ENCODE data around the gene SLIT3.

SLIT3 gene

DNA sequence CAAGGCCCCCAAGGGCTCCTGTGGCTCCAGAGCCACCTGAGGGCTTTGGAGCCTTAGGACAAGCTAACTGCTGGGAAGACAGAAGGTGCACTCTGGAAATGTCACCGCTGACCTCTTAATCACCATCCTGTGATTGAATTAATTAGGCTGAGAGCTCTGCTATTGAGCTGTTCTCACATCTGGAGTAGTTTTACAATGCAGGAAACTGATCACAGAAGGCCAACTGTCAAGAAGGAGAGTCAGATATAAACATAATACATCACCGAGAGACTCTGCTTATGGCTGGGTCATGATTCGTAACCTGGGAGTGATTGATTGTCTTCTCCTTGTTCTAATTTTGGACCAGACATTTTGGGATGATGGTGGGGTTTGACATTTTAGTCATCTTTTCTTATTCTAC lies 226.1 kb downstream of the SLIT3 start:
- no peak for ATAC-seq
- TF ChIP-seq TSHZ2 (CRISPR knock-in tag; IDR thresholded peaks at IDR 0.05): no peak
- no peak for TF ChIP-seq ZNF70 (CRISPR knock-in tag; IDR thresholded peaks at IDR 0.05)
- TF ChIP-seq CSRNP3 (CRISPR knock-in tag; IDR thresholded peaks at IDR 0.05): no peak
- TF ChIP-seq SNAI2 (CRISPR knock-in tag; IDR thresholded peaks at IDR 0.05): no peak
- no peak for TF ChIP-seq ZNF8 (CRISPR knock-in tag; IDR thresholded peaks at IDR 0.05)
- no peak for TF ChIP-seq BACH2 (CRISPR knock-in tag; IDR thresholded peaks at IDR 0.05; ENCODE audit: borderline replicate concordance)
- TF ChIP-seq GLIS3 (CRISPR knock-in tag; IDR thresholded peaks at IDR 0.05): no peak
- TF ChIP-seq ZC3H10 (CRISPR knock-in tag; IDR thresholded peaks at IDR 0.05): no peak
- no peak for TF ChIP-seq OSR1 (CRISPR knock-in tag; IDR thresholded peaks at IDR 0.05)

- TF ChIP-seq ZFP30 (CRISPR knock-in tag; IDR thresholded peaks at IDR 0.05): no peak
- TF ChIP-seq TOX (CRISPR knock-in tag; IDR thresholded peaks at IDR 0.05; ENCODE audit: borderline replicate concordance): no peak
- no peak for TF ChIP-seq CSRNP3 (CRISPR knock-in tag; IDR thresholded peaks at IDR 0.05)
- TF ChIP-seq ZC3H10 (CRISPR knock-in tag; IDR thresholded peaks at IDR 0.05): no peak
- no peak for TF ChIP-seq CSDC2 (CRISPR knock-in tag; IDR thresholded peaks at IDR 0.05)
- no peak for TF ChIP-seq ESRRG (CRISPR knock-in tag; IDR thresholded peaks at IDR 0.05)
- no peak for TF ChIP-seq ZNF8 (CRISPR knock-in tag; IDR thresholded peaks at IDR 0.05)
- ATAC-seq: no peak
These were observed 228.7 kb downstream of the SLIT3 start for GRCh38 chr5:169072233-169072632.

DNA sequence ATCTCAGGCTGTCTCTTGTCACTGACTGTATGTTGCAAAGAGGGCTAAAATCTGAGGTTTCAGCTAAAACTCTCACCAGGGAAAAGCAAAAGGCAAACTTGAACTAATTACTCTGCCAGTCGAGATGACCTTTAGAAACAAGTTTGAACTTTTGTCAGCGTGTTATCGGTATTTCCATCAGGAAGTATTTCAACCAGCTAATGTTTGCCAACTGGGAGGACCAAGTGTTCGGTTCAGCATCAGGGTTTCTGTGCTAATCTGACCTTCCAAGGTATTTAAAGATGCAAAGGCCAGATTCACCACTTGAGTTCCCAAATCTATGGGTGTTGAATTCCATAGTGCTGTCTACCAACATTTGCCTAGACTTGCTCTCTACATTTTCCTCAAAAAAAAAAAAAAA lies 230.5 kb downstream of the SLIT3 start:
- TF ChIP-seq TOX (CRISPR knock-in tag; IDR thresholded peaks at IDR 0.05; ENCODE audit: borderline replicate concordance) (no peak), ZFP30 (CRISPR knock-in tag; IDR thresholded peaks at IDR 0.05) (no peak), OSR1 (CRISPR knock-in tag; IDR thresholded peaks at IDR 0.05) (no peak), ZNF70 (CRISPR knock-in tag; IDR thresholded peaks at IDR 0.05) (no peak), TCF4 (CRISPR knock-in tag; IDR thresholded peaks at IDR 0.05; ENCODE audit: borderline replicate concordance) (no peak), CSRNP3 (CRISPR knock-in tag; IDR thresholded peaks at IDR 0.05) (no peak), BACH2 (CRISPR knock-in tag; IDR thresholded peaks at IDR 0.05; ENCODE audit: borderline replicate concordance) (no peak), RARB (CRISPR knock-in tag; IDR thresholded peaks at IDR 0.05) (no peak), ESRRG (CRISPR knock-in tag; IDR thresholded peaks at IDR 0.05) (no peak), SNAI2 (CRISPR knock-in tag; IDR thresholded peaks at IDR 0.05) (no peak), TSHZ2 (CRISPR knock-in tag; IDR thresholded peaks at IDR 0.05) (no peak), ZNF8 (CRISPR knock-in tag; IDR thresholded peaks at IDR 0.05) (no peak), ZFP3 (CRISPR knock-in tag; IDR thresholded peaks at IDR 0.05) (no peak), ZC3H10 (CRISPR knock-in tag; IDR thresholded peaks at IDR 0.05) (no peak), ARNTL (CRISPR knock-in tag; IDR thresholded peaks at IDR 0.05; ENCODE audit: borderline replicate concordance, low read depth) (no peak), PPARA (CRISPR knock-in tag; IDR thresholded peaks at IDR 0.05; ENCODE audit: borderline replicate concordance) (no peak), ISL1 (CRISPR knock-in tag; IDR thresholded peaks at IDR 0.05) (no peak)
- TF ChIP-seq, protein P1, sequence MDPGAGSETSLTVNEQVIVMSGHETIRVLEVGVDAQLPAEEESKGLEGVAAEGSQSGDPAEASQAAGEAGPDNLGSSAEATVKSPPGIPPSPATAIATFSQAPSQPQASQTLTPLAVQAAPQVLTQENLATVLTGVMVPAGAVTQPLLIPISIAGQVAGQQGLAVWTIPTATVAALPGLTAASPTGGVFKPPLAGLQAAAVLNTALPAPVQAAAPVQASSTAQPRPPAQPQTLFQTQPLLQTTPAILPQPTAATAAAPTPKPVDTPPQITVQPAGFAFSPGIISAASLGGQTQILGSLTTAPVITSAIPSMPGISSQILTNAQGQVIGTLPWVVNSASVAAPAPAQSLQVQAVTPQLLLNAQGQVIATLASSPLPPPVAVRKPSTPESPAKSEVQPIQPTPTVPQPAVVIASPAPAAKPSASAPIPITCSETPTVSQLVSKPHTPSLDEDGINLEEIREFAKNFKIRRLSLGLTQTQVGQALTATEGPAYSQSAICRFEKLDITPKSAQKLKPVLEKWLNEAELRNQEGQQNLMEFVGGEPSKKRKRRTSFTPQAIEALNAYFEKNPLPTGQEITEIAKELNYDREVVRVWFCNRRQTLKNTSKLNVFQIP (CRISPR knock-in tag; IDR thresholded peaks at IDR 0.05; ENCODE audit: borderline replicate concordance, low read depth): no peak
- TF ChIP-seq, protein P2, sequence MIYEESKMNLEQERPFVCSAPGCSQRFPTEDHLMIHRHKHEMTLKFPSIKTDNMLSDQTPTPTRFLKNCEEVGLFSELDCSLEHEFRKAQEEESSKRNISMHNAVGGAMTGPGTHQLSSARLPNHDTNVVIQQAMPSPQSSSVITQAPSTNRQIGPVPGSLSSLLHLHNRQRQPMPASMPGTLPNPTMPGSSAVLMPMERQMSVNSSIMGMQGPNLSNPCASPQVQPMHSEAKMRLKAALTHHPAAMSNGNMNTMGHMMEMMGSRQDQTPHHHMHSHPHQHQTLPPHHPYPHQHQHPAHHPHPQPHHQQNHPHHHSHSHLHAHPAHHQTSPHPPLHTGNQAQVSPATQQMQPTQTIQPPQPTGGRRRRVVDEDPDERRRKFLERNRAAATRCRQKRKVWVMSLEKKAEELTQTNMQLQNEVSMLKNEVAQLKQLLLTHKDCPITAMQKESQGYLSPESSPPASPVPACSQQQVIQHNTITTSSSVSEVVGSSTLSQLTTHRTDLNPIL (CRISPR knock-in tag; IDR thresholded peaks at IDR 0.05; ENCODE audit: low read depth): no peak
- ATAC-seq: no peak

All from SK-N-SH treated with all-trans-retinoic acid at 6 μM for 48 hours (cell line).